GM12872 (cell line): ENCODE data around the gene BCL11A.
A peak's percentile ranks its signal among the peaks of the same experiment; 100 is the strongest.

Experiments
- CTCF ChIP-seq: IDR thresholded peaks from 3 replicates; pipeline ENCODE4 v1.5.1; 2011; ENCODE audit warnings: low read depth, mild to moderate bottlenecking, low read length, moderate library complexity; ENCODE audit not compliant: insufficient read depth

Gene BCL11A

GRCh38 chr2:60509066-60509465 lies 44.4 kb downstream of the BCL11A start:
- TF ChIP-seq CTCF, result no peak

GRCh38 chr2:60508339-60508917 lies 45.0 kb downstream of the BCL11A start:
- no peak for TF ChIP-seq CTCF

DNA sequence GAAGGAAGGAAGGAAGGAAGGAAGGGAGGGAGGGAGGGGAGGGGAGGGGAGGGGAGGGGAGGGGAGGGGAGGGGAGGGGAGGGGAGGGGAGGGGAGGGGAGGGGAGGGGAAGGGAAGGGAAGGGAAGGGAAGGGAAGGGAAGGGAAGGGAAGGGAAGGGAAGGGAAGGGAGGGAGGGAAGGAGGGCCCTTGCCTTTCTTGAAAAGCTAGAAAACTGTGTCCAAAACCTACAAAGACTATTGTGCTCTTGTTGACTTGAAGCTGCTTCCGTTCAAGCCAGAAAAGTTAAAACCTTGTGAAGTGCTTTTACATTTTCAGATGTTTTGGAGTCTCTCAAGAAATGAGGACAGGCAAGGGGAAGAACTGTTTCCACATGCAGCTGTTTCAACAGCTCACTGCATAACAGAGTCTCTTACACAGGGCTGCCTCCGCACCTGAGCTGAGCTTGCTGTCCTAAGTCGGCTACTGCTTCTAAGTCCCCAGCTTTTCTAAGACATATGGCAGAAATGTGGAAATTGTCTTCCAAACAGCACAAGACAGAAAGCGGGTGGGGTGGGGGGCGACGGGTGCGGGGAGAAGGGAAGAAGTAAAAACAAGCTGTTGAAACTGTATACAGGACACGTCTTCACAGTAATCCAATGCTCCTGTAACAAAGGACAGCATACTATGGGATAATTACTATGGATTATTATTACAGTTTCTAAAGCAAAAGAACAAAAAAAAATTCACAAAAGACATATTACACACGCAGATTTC lies 46.1 kb downstream of the BCL11A start:
- TF ChIP-seq CTCF, result no peak

DNA sequence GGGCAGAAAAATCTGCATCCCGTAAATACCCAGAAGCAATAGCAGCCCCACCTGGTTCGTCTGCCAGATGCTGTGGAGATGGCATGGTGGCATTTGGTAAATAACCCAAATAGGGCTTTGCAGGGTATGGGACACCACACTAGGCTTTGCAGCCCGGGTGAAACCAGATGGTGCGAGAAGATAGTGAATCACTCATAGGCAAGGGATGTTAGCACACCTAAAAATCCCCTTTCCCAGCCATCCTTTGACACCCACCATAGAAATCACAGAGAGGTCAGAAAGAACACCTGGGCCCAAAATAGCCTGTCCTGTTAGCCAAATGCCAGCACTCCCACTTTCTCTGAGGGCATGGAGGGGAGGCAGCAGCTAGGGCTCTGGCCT lies 47.6 kb downstream of the BCL11A start:
- no peak for TF ChIP-seq CTCF

- TF ChIP-seq CTCF, result no peak
Measured at GRCh38 chr2:60505240-60505879, 48.1 kb downstream of the BCL11A start.

DNA sequence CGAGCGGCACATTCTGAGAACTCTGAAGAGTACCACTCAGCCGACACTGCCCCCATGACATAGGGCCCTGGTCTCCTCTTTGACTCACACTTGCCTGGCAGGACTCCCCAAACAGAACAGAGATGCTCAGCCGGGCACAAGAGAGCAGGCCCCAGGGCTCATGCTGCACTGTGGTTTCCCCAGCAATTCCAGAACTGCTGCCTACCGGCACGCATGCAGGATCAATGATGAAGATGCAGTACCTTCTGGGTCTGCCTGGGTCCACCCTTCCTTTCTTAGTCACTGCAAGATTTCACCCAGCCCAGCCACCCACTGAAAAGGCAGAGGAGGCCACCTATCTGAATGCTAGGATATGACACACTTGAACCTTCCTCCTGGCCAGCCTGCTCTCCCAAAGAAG lies 49.4 kb downstream of the BCL11A start:
- TF ChIP-seq CTCF, result peak; percentile 28; the same call in 1 of the 3 replicates

GRCh38 chr2:60502144-60502543 lies 51.3 kb downstream of the BCL11A start:
- TF ChIP-seq CTCF, result no peak
